RWPE2 (cell line): Measurements from ENCODE around the gene GP2.

ENCODE experiments used
- ATAC-seq: fragments of 200-7000 bp; cut with Tn5 transposase; 3 replicates; pipeline ENCODE4 v1.9.1; 2021; ENCODE audit warnings: low read depth
- DNase-seq: peaks from one replicate; pipeline ENCODE4 v3.0.0-alpha.2; 2020; ENCODE audit warnings: low spot score
- H3K27ac ChIP-seq: fragments of 450-650 bp; 2 replicates; pipeline ENCODE4 v1.5.1; 2017; ENCODE audit warnings: mild to moderate bottlenecking; ENCODE audit not compliant: poor library complexity, severe bottlenecking
- H3K27me3 ChIP-seq: fragments of 250-450 bp; sonication (Bioruptor Pico); 2 replicates; pipeline ENCODE4 v1.5.1; 2021; ENCODE audit warnings: mild to moderate bottlenecking, moderate library complexity; ENCODE audit not compliant: insufficient read depth, poor library complexity, severe bottlenecking
- H3K36me3 ChIP-seq: fragments of 250-450 bp; sonication (Bioruptor Pico); 2 replicates; pipeline ENCODE4 v1.5.1; 2020; ENCODE audit warnings: low read depth, mild to moderate bottlenecking, moderate library complexity
- H3K4me1 ChIP-seq: fragments of 250-450 bp; sonication (Bioruptor Pico); 2 replicates; pipeline ENCODE4 v1.5.1; 2021; ENCODE audit warnings: mild to moderate bottlenecking, moderate library complexity; ENCODE audit not compliant: insufficient read depth, poor library complexity, severe bottlenecking
- H3K4me3 ChIP-seq: fragments of 250-450 bp; sonication (Bioruptor Pico); 2 replicates; pipeline ENCODE4 v1.5.1; 2021; ENCODE audit warnings: mild to moderate bottlenecking, moderate library complexity; ENCODE audit not compliant: severe bottlenecking
- H3K9me3 ChIP-seq: fragments of 250-450 bp; sonication (Bioruptor Pico); 2 replicates; pipeline ENCODE4 v1.5.1; 2021; ENCODE audit warnings: mild to moderate bottlenecking, moderate library complexity; ENCODE audit not compliant: severe bottlenecking
- TF ChIP-seq, protein P1 (sequence below): fragments of 450-650 bp; IDR thresholded peaks from one replicate; pipeline ENCODE4 v1.5.1; 2017; ENCODE audit warnings: mild to moderate bottlenecking, moderate library complexity; ENCODE audit not compliant: poor library complexity, severe bottlenecking

Gene GP2

DNA sequence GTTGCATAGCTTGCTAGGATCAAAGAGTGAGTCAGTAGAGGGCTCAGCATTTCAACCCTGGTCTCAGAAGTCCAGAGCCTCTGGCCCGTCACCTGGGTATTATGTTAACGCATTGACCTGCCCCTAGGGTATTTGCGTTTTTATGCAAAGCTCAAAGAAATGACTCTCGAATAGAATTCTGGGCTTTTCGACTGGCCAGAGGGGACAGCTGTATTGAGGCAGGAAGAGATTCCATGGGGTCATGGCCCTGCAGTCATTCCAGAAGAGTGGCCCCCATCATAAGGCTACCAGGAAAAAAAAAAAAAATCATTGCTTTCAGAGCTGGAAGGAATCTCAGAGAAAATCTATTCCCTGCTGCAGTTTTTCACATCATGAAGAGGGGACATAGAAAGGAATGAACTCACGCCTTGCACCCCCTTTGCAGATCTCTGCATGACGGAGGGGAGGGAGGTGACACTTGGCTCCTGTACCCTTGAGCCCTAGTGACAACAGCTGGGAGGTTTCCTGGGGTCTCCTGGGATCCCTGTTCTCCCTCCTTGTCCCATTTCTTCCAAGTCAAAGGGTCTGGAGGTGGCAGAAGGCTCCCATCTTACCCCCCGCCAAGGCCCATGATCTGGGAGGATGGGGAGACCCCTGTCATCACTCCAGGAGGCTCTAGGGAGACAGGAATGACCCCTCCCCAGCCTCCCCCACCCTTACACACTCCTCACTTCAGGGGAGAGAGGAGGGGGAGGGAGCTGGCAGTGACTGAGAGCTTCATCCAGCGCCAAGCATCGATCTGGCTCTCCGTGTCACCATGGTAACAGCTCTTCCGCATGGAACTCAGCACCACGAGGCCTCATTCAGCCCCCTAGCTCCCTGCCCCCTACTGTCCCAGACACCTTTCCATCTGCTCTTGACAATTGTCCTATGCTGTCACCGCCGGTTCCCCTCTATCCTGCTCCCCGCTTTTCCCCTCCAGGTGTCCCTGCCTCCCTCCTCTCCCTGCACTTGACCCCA lies 35.8 kb downstream of the GP2 start:
- Histone ChIP-seq H3K27me3 (no peaks in the 10 kb centered on the region), H3K4me1 (no peaks in the 10 kb centered on the region), H3K36me3 (no peaks in the 10 kb centered on the region), H3K4me3 (no peak overlapping the region), H3K9me3 (no peaks in the 10 kb centered on the region), H3K27ac (no peak overlapping the region)
- TF ChIP-seq, protein P1, sequence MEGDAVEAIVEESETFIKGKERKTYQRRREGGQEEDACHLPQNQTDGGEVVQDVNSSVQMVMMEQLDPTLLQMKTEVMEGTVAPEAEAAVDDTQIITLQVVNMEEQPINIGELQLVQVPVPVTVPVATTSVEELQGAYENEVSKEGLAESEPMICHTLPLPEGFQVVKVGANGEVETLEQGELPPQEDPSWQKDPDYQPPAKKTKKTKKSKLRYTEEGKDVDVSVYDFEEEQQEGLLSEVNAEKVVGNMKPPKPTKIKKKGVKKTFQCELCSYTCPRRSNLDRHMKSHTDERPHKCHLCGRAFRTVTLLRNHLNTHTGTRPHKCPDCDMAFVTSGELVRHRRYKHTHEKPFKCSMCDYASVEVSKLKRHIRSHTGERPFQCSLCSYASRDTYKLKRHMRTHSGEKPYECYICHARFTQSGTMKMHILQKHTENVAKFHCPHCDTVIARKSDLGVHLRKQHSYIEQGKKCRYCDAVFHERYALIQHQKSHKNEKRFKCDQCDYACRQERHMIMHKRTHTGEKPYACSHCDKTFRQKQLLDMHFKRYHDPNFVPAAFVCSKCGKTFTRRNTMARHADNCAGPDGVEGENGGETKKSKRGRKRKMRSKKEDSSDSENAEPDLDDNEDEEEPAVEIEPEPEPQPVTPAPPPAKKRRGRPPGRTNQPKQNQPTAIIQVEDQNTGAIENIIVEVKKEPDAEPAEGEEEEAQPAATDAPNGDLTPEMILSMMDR, result no peak
- ATAC-seq (no peak), DNase-seq (no peak)

DNA sequence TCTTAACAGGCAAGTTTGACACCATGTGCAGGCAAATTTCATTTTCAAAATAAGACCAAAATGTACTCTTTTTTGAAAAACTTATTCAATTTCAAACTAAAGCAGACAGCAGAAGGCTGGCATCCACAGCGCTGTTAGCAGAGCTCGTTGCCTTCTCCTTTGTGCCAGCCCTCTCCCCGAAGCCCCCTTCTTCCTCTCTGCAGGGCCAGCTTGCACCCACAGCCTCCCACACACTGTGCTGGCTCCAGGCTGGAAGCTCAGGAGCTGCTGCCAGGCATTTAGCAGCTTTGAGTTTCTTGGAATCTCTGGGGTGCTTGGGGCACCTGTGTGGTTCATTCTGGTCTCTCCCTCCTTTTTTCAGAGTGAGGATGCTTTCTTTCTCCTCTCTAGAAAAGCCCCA lies 37.7 kb downstream of the GP2 start:
- H3K9me3 ChIP-seq, result no peaks in the 10 kb centered on the region

DNA sequence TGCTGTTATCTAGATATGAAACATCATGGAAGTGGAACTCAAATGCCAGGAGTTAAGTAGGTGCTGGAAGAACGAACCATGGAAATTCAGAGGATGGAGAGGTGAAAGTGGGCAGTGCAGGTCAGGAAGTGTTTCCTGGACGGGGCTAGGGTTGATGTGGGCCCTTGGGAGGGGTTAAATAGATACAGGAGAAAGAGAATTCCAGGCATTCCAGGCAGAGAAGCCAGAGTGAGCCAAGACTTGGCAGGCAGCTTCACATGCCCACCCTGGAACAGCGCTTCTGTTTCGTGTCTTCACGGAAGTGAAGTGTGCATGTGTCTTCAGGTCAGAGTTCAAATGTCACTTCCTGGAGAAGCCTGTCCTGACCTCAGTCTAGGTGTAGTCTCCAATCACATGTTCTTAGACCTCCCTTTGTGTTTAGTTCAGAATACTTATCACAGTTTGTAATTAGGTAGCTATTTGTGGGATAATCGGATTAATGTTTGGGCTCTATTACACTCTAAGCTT lies 41.3 kb downstream of the GP2 start:
- no peak for DNase-seq
- Histone ChIP-seq H3K27ac (no peak overlapping the region), H3K4me3 (no peak overlapping the region), H3K9me3 (no peaks in the 10 kb centered on the region), H3K4me1 (no peaks in the 10 kb centered on the region), H3K27me3 (no peaks in the 10 kb centered on the region), H3K36me3 (no peaks in the 10 kb centered on the region)
- TF ChIP-seq, protein P1, result no peak
- ATAC-seq, result no peak

More for the DNA sequence above, 37.7 kb downstream of the GP2 start:
- ATAC-seq, result no peak
- Histone ChIP-seq H3K4me3 (no peak overlapping the region), H3K4me1 (no peaks in the 10 kb centered on the region), H3K27ac (no peak overlapping the region), H3K36me3 (no peaks in the 10 kb centered on the region), H3K27me3 (no peaks in the 10 kb centered on the region)
- no peak for DNase-seq
- TF ChIP-seq, protein P1, result no peak

DNA sequence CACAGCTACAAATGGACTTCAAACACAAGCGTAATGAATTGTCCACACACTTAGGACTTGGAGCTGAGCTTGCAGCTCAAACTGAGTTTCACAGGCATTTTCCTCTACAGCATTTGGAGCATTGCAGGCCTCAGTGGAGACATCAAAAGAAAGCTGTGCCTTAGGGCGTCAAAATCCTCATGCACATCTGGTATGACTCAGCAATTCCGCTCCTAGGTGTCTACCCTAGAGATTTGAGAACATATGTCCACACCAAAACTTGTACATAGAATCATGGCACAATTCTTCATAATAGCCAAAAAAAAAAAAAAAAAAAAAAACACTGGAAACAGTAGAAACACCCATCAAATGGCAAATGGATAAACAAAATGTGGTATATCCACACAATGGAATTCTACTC lies 47.1 kb downstream of the GP2 start:
- Histone ChIP-seq H3K9me3 (no peaks in the 10 kb centered on the region), H3K4me1 (no peaks in the 10 kb centered on the region), H3K27ac (no peak overlapping the region), H3K4me3 (no peak overlapping the region), H3K36me3 (no peaks in the 10 kb centered on the region), H3K27me3 (no peaks in the 10 kb centered on the region)
- TF ChIP-seq, protein P1, result no peak
- DNase-seq, result no peak
- no peak for ATAC-seq

DNA sequence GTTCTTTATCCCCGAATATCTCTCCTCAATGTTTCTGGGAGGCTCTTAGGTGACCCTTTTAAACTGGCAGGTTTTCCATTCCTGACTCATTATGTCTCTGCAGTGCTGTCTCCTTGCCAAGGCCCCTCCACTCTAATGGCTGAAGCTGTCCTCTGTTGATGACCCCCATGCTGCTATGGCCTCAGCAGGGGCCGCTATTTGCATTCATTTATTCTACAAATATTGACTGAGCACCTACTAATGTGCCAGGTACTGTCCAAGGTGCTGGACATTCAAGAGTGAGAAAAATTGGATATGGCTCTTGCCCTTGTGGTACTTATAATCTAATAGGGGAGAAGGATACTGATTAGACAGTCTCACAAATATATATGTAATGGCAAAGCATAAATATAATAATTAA lies 55.4 kb downstream of the GP2 start:
- ATAC-seq (no peak), DNase-seq (no peak)
- H3K27me3 ChIP-seq, result no peaks in the 10 kb centered on the region

More for the DNA sequence above, 55.4 kb downstream of the GP2 start:
- H3K9me3 ChIP-seq, result no peaks in the 10 kb centered on the region
- TF ChIP-seq, protein P1, result no peak
- H3K27ac ChIP-seq, result no peak overlapping the region
- no peak overlapping the region for H3K4me3 ChIP-seq
- no peaks in the 10 kb centered on the region for H3K4me1 ChIP-seq
- no peaks in the 10 kb centered on the region for H3K36me3 ChIP-seq
